Panc1 (cell line): ENCODE results near the gene SYAP1. TPM values are rescaled to one million over a fixed set of nuclear protein-coding genes. Genes with fewer than 3 reads are reported as not detected.

Experiments
- ATAC-seq: fragments of 200-7000 bp; cut with Tn5 transposase; 2 replicates; pipeline ENCODE4 v1.9.1; 2020; ENCODE audit warnings: mild to moderate bottlenecking, moderate library complexity
- BruUV-seq: library from RNA; stranded (reverse); fragments of 400-500 nt; replicated peaks from 2 replicates; lab custom pipeline; 2021; lab: Mats Ljungman, UMichigan
- CTCF ChIA-PET: fragments of 300-600 bp; sonication (Branson Sonifier 250); formaldehyde crosslinking; loops from one replicate; lab custom pipeline; 2022; ENCODE audit warnings: antibody characterized with exemption; lab: Charles Lee
- POLR2A ChIA-PET: fragments of 300-600 bp; sonication (Branson Sonifier 250); formaldehyde crosslinking; loops from one replicate; lab custom pipeline; 2022; ENCODE audit warnings: antibody characterized with exemption; lab: Charles Lee
- DNase-seq: peaks from one replicate; pipeline ENCODE4 v3.0.0-alpha.2; 2010; ENCODE audit warnings: low read depth, low spot score
- H3K27ac ChIP-seq: 2 replicates; pipeline ENCODE4 v1.5.1; 2011; ENCODE audit warnings: mild to moderate bottlenecking, low read length, inconsistent platforms
- H3K27me3 ChIP-seq: fragments of 200-500 bp; sonication (Bioruptor generic); 2 replicates; pipeline ENCODE4 v1.6.0; 2014; ENCODE audit warnings: low read length, inconsistent platforms; ENCODE audit not compliant: control insufficient read depth, insufficient read depth
- H3K36me3 ChIP-seq: fragments of 200-500 bp; sonication (Bioruptor generic); 2 replicates; pipeline ENCODE4 v1.5.1; 2014; ENCODE audit warnings: inconsistent platforms, mild to moderate bottlenecking, low read length, moderate library complexity; ENCODE audit not compliant: control insufficient read depth, insufficient read depth
- H3K4me1 ChIP-seq: 2 replicates; pipeline ENCODE4 v1.5.1; 2011; ENCODE audit warnings: inconsistent platforms, mild to moderate bottlenecking, low read length, moderate library complexity; ENCODE audit not compliant: control insufficient read depth, insufficient read depth
- H3K4me3 ChIP-seq, 2 experiments: 2 replicates each; pipeline ENCODE4 v1.5.1; 2011 to 2012; ENCODE audit warnings: low read depth in 2 of 2, low read length in 2 of 2, mild to moderate bottlenecking in 2 of 2, inconsistent platforms in 1 of 2, moderate library complexity in 1 of 2
- H3K9me3 ChIP-seq: fragments of 200-500 bp; sonication (Bioruptor generic); 2 replicates; pipeline ENCODE4 v1.5.1; 2014; ENCODE audit warnings: low read depth, mild to moderate bottlenecking, inconsistent platforms, low read length, moderate library complexity; ENCODE audit not compliant: control insufficient read depth, insufficient read depth
- POLR2AphosphoS5 ChIP-seq: IDR thresholded peaks from 2 replicates; pipeline ENCODE4 v1.6.1; 2012; ENCODE audit warnings: mild to moderate bottlenecking, low read depth, low read length, moderate library complexity
- SIN3A ChIP-seq: IDR thresholded peaks from 2 replicates; pipeline ENCODE4 v1.6.1; 2012; ENCODE audit warnings: low read depth, mild to moderate bottlenecking, low read length, moderate library complexity, borderline replicate concordance; ENCODE audit not compliant: insufficient read depth
- TCF7L2 ChIP-seq: IDR thresholded peaks from 2 replicates; pipeline ENCODE4 v1.6.1; 2011; ENCODE audit warnings: mild to moderate bottlenecking, low read depth, low read length, inconsistent platforms
- in situ Hi-C: cut with HindIII; loops from 2 replicates; pipeline ENCODE4 v1.10.0; 2016; ENCODE audit warnings: low sequenced_read_pairs, low pct_unique_long_range_greater_than_20kb
- intact Hi-C: fragments of 100-400 bp; cut with micrococcal nuclease; formaldehyde crosslinking; loops from one replicate; pipeline ENCODE4 v1.10.0; 2022; ENCODE audit not compliant: unreplicated experiment
- total RNA-seq: library from RNA; stranded (reverse); gene quantifications from one replicate; pipeline ENCODE4 v1.2.1, GENCODE V29; 2021; ENCODE audit not compliant: unreplicated experiment
- TF ChIP-seq, protein P1 (sequence below), 2 experiments: IDR thresholded peaks; 2 replicates each; pipeline ENCODE4 v1.6.1; 2011 to 2012; ENCODE audit warnings: low read depth in 2 of 2, control low read depth in 1 of 2, low read length in 1 of 2, mild to moderate bottlenecking in 1 of 2, moderate library complexity in 1 of 2; ENCODE audit not compliant: insufficient read depth in 1 of 2
- TF ChIP-seq, protein P2 (sequence below): fragments of 450-650 bp; IDR thresholded peaks from 2 replicates; pipeline ENCODE4 v1.5.1; 2017; ENCODE audit warnings: mild to moderate bottlenecking

Gene SYAP1
- total RNA-seq, 1 experiment from 2014 or later = 23.4 TPM

DNA sequence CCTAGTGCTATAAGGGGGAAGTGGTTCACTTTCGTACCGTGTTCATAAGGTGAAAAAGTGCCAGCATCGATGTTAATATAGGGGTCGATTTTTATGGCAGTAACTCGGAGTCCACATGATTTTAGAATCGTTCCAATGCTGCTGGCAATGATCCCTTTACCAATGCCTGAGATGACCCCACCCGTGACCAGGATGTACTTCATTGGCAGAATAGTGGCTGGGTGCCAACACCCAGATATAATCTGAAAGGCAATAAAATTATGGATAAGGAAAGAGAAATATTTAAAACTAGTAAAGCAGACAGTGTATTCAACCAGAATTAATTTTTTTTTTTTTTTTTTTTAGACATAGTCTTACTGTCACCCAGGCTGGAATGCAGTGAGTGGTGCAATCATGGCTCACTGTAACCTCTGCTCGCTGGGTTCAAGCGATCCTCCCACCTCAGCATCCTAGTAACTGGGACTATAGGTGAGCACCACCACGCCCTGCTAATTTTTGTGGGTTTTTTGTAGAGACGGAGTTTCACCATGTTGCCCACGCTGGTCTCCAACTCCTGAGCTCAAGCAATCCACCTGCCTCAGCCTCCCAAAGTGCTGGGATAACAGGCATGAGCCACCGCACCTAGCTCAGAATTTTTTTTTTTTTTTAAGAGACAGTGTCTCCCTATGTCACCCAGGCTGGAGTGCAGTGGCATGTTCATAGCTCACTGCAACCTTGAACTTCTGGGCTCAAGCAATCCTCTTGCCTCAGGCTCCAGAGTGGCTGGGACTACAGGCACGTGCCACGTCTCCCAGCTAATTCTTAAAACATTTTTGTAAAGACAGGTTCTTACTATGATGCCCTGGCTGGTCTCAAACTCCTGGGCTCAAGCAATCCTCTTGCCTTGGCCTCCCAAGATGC lies 16.5 kb upstream of the SYAP1 start:
- Histone ChIP-seq H3K36me3 (no peaks in the 10 kb centered on the region), H3K4me3 (no peak overlapping the region), H3K4me1 (no peaks in the 10 kb centered on the region), H3K9me3 (no peaks in the 10 kb centered on the region), H3K27me3 (no peaks in the 10 kb centered on the region), H3K27ac (no peak overlapping the region)
- POLR2A ChIA-PET = no interaction called here
- no peak for DNase-seq
- TF ChIP-seq SIN3A (no peak), TCF7L2 (no peak), POLR2AphosphoS5 (no peak)
- TF ChIP-seq, protein P1, sequence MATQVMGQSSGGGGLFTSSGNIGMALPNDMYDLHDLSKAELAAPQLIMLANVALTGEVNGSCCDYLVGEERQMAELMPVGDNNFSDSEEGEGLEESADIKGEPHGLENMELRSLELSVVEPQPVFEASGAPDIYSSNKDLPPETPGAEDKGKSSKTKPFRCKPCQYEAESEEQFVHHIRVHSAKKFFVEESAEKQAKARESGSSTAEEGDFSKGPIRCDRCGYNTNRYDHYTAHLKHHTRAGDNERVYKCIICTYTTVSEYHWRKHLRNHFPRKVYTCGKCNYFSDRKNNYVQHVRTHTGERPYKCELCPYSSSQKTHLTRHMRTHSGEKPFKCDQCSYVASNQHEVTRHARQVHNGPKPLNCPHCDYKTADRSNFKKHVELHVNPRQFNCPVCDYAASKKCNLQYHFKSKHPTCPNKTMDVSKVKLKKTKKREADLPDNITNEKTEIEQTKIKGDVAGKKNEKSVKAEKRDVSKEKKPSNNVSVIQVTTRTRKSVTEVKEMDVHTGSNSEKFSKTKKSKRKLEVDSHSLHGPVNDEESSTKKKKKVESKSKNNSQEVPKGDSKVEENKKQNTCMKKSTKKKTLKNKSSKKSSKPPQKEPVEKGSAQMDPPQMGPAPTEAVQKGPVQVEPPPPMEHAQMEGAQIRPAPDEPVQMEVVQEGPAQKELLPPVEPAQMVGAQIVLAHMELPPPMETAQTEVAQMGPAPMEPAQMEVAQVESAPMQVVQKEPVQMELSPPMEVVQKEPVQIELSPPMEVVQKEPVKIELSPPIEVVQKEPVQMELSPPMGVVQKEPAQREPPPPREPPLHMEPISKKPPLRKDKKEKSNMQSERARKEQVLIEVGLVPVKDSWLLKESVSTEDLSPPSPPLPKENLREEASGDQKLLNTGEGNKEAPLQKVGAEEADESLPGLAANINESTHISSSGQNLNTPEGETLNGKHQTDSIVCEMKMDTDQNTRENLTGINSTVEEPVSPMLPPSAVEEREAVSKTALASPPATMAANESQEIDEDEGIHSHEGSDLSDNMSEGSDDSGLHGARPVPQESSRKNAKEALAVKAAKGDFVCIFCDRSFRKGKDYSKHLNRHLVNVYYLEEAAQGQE (IDR thresholded peaks at IDR 0.05; ENCODE audit: insufficient read depth in 1 of 2, low read depth in 2 of 2, low read length in 1 of 2) = no peak
- TF ChIP-seq, protein P2, sequence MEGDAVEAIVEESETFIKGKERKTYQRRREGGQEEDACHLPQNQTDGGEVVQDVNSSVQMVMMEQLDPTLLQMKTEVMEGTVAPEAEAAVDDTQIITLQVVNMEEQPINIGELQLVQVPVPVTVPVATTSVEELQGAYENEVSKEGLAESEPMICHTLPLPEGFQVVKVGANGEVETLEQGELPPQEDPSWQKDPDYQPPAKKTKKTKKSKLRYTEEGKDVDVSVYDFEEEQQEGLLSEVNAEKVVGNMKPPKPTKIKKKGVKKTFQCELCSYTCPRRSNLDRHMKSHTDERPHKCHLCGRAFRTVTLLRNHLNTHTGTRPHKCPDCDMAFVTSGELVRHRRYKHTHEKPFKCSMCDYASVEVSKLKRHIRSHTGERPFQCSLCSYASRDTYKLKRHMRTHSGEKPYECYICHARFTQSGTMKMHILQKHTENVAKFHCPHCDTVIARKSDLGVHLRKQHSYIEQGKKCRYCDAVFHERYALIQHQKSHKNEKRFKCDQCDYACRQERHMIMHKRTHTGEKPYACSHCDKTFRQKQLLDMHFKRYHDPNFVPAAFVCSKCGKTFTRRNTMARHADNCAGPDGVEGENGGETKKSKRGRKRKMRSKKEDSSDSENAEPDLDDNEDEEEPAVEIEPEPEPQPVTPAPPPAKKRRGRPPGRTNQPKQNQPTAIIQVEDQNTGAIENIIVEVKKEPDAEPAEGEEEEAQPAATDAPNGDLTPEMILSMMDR = no peak
- BruUV-seq = no TSS peak
- ATAC-seq = no peak
- CTCF ChIA-PET = no interaction called here
- in situ Hi-C loops = no loop called here
- intact Hi-C loops = no loop called here

DNA sequence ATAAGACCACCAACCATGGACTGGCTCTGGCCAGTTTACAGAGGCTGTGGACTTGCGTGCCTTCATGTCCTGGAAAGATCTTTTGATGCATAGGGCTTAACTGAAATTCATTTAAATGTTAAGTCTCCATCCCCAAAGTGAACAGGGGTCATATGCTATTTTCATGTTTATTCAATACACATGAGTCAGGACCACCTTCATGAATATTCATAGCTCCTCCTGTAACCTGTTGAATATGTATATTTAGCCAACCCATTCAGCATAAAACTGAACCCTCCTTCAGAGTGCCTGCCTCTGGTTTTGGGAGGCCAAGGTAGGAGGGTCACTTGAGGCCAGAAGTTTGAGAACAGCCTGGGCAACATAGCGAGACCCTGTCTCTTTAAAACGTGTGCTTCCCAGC lies 14.0 kb upstream of the SYAP1 start:
- intact Hi-C loops = no loop called here
- BruUV-seq = no TSS peak
- Histone ChIP-seq H3K27me3 (no peaks in the 10 kb centered on the region), H3K27ac (no peak overlapping the region), H3K36me3 (no peaks in the 10 kb centered on the region), H3K4me1 (no peaks in the 10 kb centered on the region), H3K4me3 (no peak overlapping the region), H3K9me3 (no peaks in the 10 kb centered on the region)
- ChIA-PET CTCF (no interaction called here), POLR2A (no interaction called here)
- in situ Hi-C loops = no loop called here
- DNase-seq (no peak), ATAC-seq (no peak)
- TF ChIP-seq POLR2AphosphoS5 (no peak), TCF7L2 (no peak), SIN3A (no peak)
- TF ChIP-seq, protein P2 = no peak
- TF ChIP-seq, protein P1 (IDR thresholded peaks at IDR 0.05; ENCODE audit: insufficient read depth in 1 of 2, low read depth in 2 of 2, low read length in 1 of 2) = no peak
